H1 (cell line): ENCODE results near the gene ZNF747. TPM values are rescaled to one million over a fixed set of nuclear protein-coding genes. Genes with fewer than 3 reads are reported as not detected.

Source experiments
- CTCF ChIA-PET: fragments of 300-600 bp; sonication (Branson Sonifier 250); formaldehyde crosslinking; loops from one replicate; lab custom pipeline; 2021; ENCODE audit not compliant: partially characterized antibody; lab: Charles Lee
- POLR2A ChIA-PET: fragments of 300-600 bp; sonication (Branson Sonifier 250); formaldehyde crosslinking; loops from one replicate; lab custom pipeline; 2021; ENCODE audit warnings: inconsistent platforms; ENCODE audit not compliant: partially characterized antibody; lab: Charles Lee
- DNase-seq, 2 experiments: peaks; one replicate each; pipeline versions ENCODE4 v3.0.0 to v3.0.0-alpha.2; 2010 to 2022; ENCODE audit warnings: low spot score in 2 of 2, low read depth in 1 of 2, mixed read lengths in 1 of 2
- FAIRE-seq: peaks from 2 replicates; lab custom pipeline; 2011; peaks lifted over from hg19 to GRCh38; lab: Jason Lieb, UNC
- H2AFZ ChIP-seq: 2 replicates; pipeline ENCODE4 v1.8.1; 2012; ENCODE audit warnings: low read length, inconsistent platforms
- H2AK5ac ChIP-seq: 2 replicates; pipeline ENCODE4 v1.6.1; 2013; ENCODE audit warnings: low read depth, low read length
- H2BK120ac ChIP-seq: replicated peaks from 2 replicates; pipeline ENCODE3; 2013; ENCODE audit warnings: low read depth, low read length, inconsistent platforms
- H2BK12ac ChIP-seq: 2 replicates; pipeline ENCODE4 v1.6.1; 2013; ENCODE audit warnings: low read depth, low read length
- H2BK15ac ChIP-seq: 2 replicates; pipeline ENCODE4 v1.6.1; 2013; ENCODE audit warnings: low read length
- H2BK20ac ChIP-seq: 2 replicates; pipeline ENCODE4 v1.6.1; 2013; ENCODE audit warnings: low read length
- H2BK5ac ChIP-seq: 2 replicates; pipeline ENCODE4 v1.6.1; 2013; ENCODE audit warnings: low read depth, low read length
- H3K14ac ChIP-seq: 2 replicates; pipeline ENCODE4 v1.6.1; 2013; ENCODE audit warnings: inconsistent platforms; ENCODE audit not compliant: insufficient read length
- H3K18ac ChIP-seq: 2 replicates; pipeline ENCODE4 v1.6.1; 2013; ENCODE audit warnings: low read length; ENCODE audit errors: extremely low read depth
- H3K23ac ChIP-seq: 2 replicates; pipeline ENCODE4 v1.6.1; 2013; ENCODE audit warnings: inconsistent platforms; ENCODE audit not compliant: insufficient read length
- H3K23me2 ChIP-seq: 2 replicates; pipeline ENCODE4 v1.6.1; 2013; ENCODE audit warnings: low read depth, low read length
- H3K27ac ChIP-seq: 2 replicates; pipeline ENCODE4 v1.6.1; 2011; ENCODE audit warnings: low read depth, low read length, inconsistent platforms
- H3K27me3 ChIP-seq, 4 experiments: replicated peaks in 1 of 4; 1 replicate in 1 of 4; 2 replicates in 3 of 4; pipeline versions ENCODE4 v1.6.1 to v1.8.1; 2011 to 2013; ENCODE audit warnings: low read length in 3 of 4, mild to moderate bottlenecking in 3 of 4, inconsistent platforms in 2 of 4, mixed read lengths in 2 of 4, moderate library complexity in 1 of 4; ENCODE audit not compliant: control insufficient read depth in 3 of 4, insufficient read depth in 3 of 4; ENCODE audit errors: extremely low read depth in 1 of 4
- H3K36me3 ChIP-seq, 4 experiments: 2 replicates each; pipeline versions ENCODE4 v1.6.1 to v1.8.1; 2011 to 2013; ENCODE audit warnings: mild to moderate bottlenecking in 4 of 4, low read length in 3 of 4, moderate library complexity in 2 of 4, control low read depth in 1 of 4, inconsistent platforms in 1 of 4; ENCODE audit not compliant: insufficient read depth in 4 of 4, control insufficient read depth in 2 of 4
- H3K4ac ChIP-seq: replicated peaks from 2 replicates; pipeline ENCODE3; 2013; ENCODE audit warnings: low read length, low read depth, mixed read lengths, inconsistent platforms; ENCODE audit not compliant: insufficient read length
- H3K4me1 ChIP-seq, 4 experiments: replicated peaks in 1 of 4; 1 replicate in 1 of 4; 2 replicates in 3 of 4; pipeline versions ENCODE4 v1.6.1 to v1.8.1; 2011 to 2013; ENCODE audit warnings: low read length in 3 of 4, inconsistent platforms in 2 of 4, mixed read lengths in 1 of 4; ENCODE audit not compliant: insufficient read depth in 4 of 4, control insufficient read depth in 3 of 4
- H3K4me2 ChIP-seq, 2 experiments: 2 replicates each; pipeline versions ENCODE4 v1.6.1 to v1.8.1; 2011 to 2013; ENCODE audit warnings: low read depth in 2 of 2, low read length in 2 of 2, control low read depth in 1 of 2, inconsistent platforms in 1 of 2, mild to moderate bottlenecking in 1 of 2; ENCODE audit not compliant: insufficient read depth in 1 of 2
- H3K4me3 ChIP-seq, 4 experiments: fragments of 200-600, 300-600 bp in 1 of 4; sonication (generic), shearing (Covaris generic), sonication (Bioruptor Twin) in 1 of 4; 2 replicates each; pipeline versions ENCODE4 v1.5.1 to v1.8.1; 2011 to 2016; ENCODE audit warnings: low read length in 4 of 4, low read depth in 3 of 4, control low read depth in 2 of 4, inconsistent platforms in 2 of 4, mild to moderate bottlenecking in 2 of 4, mixed read lengths in 1 of 4, moderate library complexity in 1 of 4; ENCODE audit not compliant: insufficient read depth in 2 of 4; ENCODE audit errors: extremely low read depth in 1 of 4
- H3K56ac ChIP-seq: replicated peaks from 2 replicates; pipeline ENCODE3; 2013; ENCODE audit warnings: low read depth, mild to moderate bottlenecking, mixed read lengths, low read length, inconsistent platforms; ENCODE audit not compliant: insufficient read length
- H3K79me1 ChIP-seq: 2 replicates; pipeline ENCODE4 v1.6.1; 2013; ENCODE audit warnings: low read depth, low read length, control low read depth
- H3K79me2 ChIP-seq, 2 experiments: 2 replicates each; pipeline versions ENCODE4 v1.6.1 to v1.8.1; 2012 to 2013; ENCODE audit warnings: low read length in 2 of 2, mild to moderate bottlenecking in 2 of 2, inconsistent platforms in 1 of 2; ENCODE audit not compliant: insufficient read depth in 2 of 2, control insufficient read depth in 1 of 2
- H3K9ac ChIP-seq, 4 experiments: replicated peaks in 1 of 4; 1 replicate in 1 of 4; 2 replicates in 3 of 4; pipeline versions ENCODE4 v1.6.1 to v1.8.1; 2011 to 2013; ENCODE audit warnings: low read depth in 3 of 4, low read length in 3 of 4, control low read depth in 2 of 4, mild to moderate bottlenecking in 2 of 4, moderate library complexity in 2 of 4, inconsistent platforms in 1 of 4; ENCODE audit errors: extremely low read depth in 1 of 4
- H3K9me3 ChIP-seq, 2 experiments: 2 replicates each; pipeline versions ENCODE4 v1.6.1 to v1.8.1; 2012 to 2013; ENCODE audit warnings: mild to moderate bottlenecking in 2 of 2, moderate library complexity in 2 of 2, control low read depth in 1 of 2, inconsistent platforms in 1 of 2, low read depth in 1 of 2, low read length in 1 of 2, mixed read lengths in 1 of 2; ENCODE audit not compliant: insufficient read depth in 2 of 2
- H4K20me1 ChIP-seq, 2 experiments: replicated peaks in 1 of 2; 2 replicates each; pipeline versions ENCODE3 to v1.8.1; 2011 to 2013; ENCODE audit warnings: inconsistent platforms in 2 of 2, low read length in 2 of 2, mild to moderate bottlenecking in 1 of 2; ENCODE audit not compliant: insufficient read depth in 2 of 2, control insufficient read depth in 1 of 2
- H4K5ac ChIP-seq: 2 replicates; pipeline ENCODE4 v1.6.1; 2013; ENCODE audit warnings: low read length, low read depth, mixed read lengths, inconsistent platforms; ENCODE audit not compliant: insufficient read length
- H4K8ac ChIP-seq: 2 replicates; pipeline ENCODE4 v1.8.0; 2013; ENCODE audit warnings: mild to moderate bottlenecking, moderate library complexity, low read length, inconsistent platforms; ENCODE audit not compliant: insufficient read depth; ENCODE audit errors: extremely low read depth
- H4K91ac ChIP-seq: replicated peaks from 2 replicates; pipeline ENCODE3; 2013; ENCODE audit warnings: low read length, mixed read lengths, inconsistent platforms; ENCODE audit not compliant: insufficient read length
- BCL11A ChIP-seq, 2 experiments: IDR thresholded peaks; one replicate each; pipeline ENCODE4 v1.6.1; 2011; ENCODE audit warnings: low read depth in 2 of 2, low read length in 2 of 2, mild to moderate bottlenecking in 2 of 2
- WGBS, 2 experiments: shearing (Covaris generic) in 1 of 2; methylation state at CpG; one replicate each; pipeline versions ENCODE4 v1.1.6 to v1.1.7; 2013 to 2015; ENCODE audit warnings: low lambda C conversion rate in 2 of 2, mixed read lengths in 2 of 2, inconsistent platforms in 1 of 2, low coverage in 1 of 2, missing lambda C conversion rate in 1 of 2; ENCODE audit not compliant: insufficient replicate concordance in 2 of 2, insufficient coverage in 1 of 2, insufficient read length in 1 of 2; ENCODE audit errors: extremely low coverage in 1 of 2, missing lambda C conversion rate in 1 of 2; 5-methylcytosine and 5-hydroxymethylcytosine counted together
- polyA plus RNA-seq, 7 experiments: library from polyadenylated mRNA; depleted of rRNA in 3 of 7; stranded (reverse) in 5 of 7; unstranded in 2 of 7; fragments of >200 nt in 5 of 7; fragments of 200-250 nt in 2 of 7; gene quantifications; 1 replicate in 5 of 7; 2 replicates in 1 of 7; 4 replicates in 1 of 7; pipeline versions ENCODE4 v1.2.1 to v1.2.3, GENCODE V29; 2011 to 2013; ENCODE audit warnings: missing spikeins in 2 of 7, mixed read lengths in 2 of 7
- total RNA-seq: library from RNA; stranded (reverse); fragmentation: NEBNext Ultra II Directional; extraction: Animal tissue kit (Norgen Biotek cat#: 25700); gene quantifications from 2 replicates; pipeline ENCODE4 v1.2.1, GENCODE V29; 2021

The ZNF747 gene
- total and polyA plus RNA-seq, 2 of the 8 experiments (the other 6 are each of a cell fraction or from before 2014, with no cell fraction given) = 9.9 to 10.3 TPM

GRCh38 chr16:30562021-30562420 lies 27.4 kb upstream of the ZNF747 start:
- 90% methylated on average over 14 of the region's 14 CpGs; no CpG with 5 or more reads in 1 of the 2 experiments for WGBS, 2 experiments
- Histone ChIP-seq H2BK120ac (no peak overlapping the region), H3K23me2 (peaks cover 7% of the 10 kb centered on the region; the same call in 1 of the 2 replicates), H3K14ac (no peak overlapping the region), H4K91ac (no peak overlapping the region), H3K9me3 (no peaks in the 10 kb centered on the region), H4K8ac (peak overlapping the region; percentile 96; the same call in 1 of the 2 replicates), H3K4ac (no peak overlapping the region), H2BK15ac (no peak overlapping the region), H3K23ac (no peak overlapping the region), H2AFZ (no peak overlapping the region), H2BK5ac (no peak overlapping the region), H3K79me1 (no peaks in the 10 kb centered on the region), H3K36me3 (no peaks in the 10 kb centered on the region), H2AK5ac (no peak overlapping the region), H4K5ac (no peak overlapping the region), H3K4me1 (peaks cover 0 to 4% (median under 1%) of the 10 kb centered on the region in 4 experiments; a peak in 2 of 7 replicates), H3K18ac (peak overlapping the region; percentile 60), H2BK12ac (no peak overlapping the region), H2BK20ac (no peak overlapping the region), H3K9ac (no peak overlapping the region), H4K20me1 (no peaks in the 10 kb centered on the region), H3K27ac (no peak overlapping the region), H3K79me2 (no peaks in the 10 kb centered on the region), H3K56ac (no peak overlapping the region), H3K4me3 (no peak overlapping the region), H3K27me3 (peaks cover 0 to 3% (median 1%) of the 10 kb centered on the region in 4 experiments; a peak in 2 of 7 replicates), H3K4me2 (no peak overlapping the region)
- FAIRE-seq (no peak), DNase-seq (no peak)
- POLR2A ChIA-PET = interaction anchor here (0.7 to 8.4 kb wide), 15 partner anchors 9 to 207 kb away, joined by 3 to 121 read pairs (median 4); partner anchors contain the start of genes CD2BP2, DCTPP1, ZNF688 and ZNF747
- CTCF ChIA-PET = interaction anchor here (0.6 to 2.1 kb wide), 11 partner anchors 26 to 139 kb away, joined by 3 to 7 read pairs (median 3); partner anchors contain the start of gene ZNF747
- no peak for TF ChIP-seq BCL11A (IDR thresholded peaks at IDR 0.05; ENCODE audit: low read depth in 2 of 2, low read length in 2 of 2)
